22Rv1 (cell line): ENCODE data around the gene JMJD7.

Experiments used
- ZFX ChIP-seq: fragments of 450-650 bp; IDR thresholded peaks from 2 replicates; pipeline ENCODE4 v1.6.1; 2017; ENCODE audit warnings: antibody characterized with exemption, borderline replicate concordance
- TF ChIP-seq, protein P1 (sequence below): fragments of 450-650 bp; IDR thresholded peaks from 2 replicates; pipeline ENCODE4 v1.5.1; 2017; ENCODE audit warnings: mild to moderate bottlenecking

DNA sequence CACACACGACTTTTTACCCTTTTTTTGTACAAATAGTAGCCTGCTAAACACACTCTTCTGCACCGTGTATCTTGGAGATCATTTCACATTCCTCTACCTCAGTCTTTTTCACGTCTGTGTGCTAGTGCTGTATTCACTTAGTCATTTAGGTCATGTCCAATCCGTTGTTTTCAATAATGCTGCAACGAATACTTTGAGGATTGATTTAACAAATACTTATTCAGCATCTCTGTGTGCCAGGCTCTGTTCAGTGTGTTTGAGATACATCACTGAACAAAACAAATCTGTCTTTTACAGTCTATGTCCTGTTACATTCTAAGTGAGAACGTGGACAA lies 882 bp downstream of the JMJD7 start:
- TF ChIP-seq, protein P1, sequence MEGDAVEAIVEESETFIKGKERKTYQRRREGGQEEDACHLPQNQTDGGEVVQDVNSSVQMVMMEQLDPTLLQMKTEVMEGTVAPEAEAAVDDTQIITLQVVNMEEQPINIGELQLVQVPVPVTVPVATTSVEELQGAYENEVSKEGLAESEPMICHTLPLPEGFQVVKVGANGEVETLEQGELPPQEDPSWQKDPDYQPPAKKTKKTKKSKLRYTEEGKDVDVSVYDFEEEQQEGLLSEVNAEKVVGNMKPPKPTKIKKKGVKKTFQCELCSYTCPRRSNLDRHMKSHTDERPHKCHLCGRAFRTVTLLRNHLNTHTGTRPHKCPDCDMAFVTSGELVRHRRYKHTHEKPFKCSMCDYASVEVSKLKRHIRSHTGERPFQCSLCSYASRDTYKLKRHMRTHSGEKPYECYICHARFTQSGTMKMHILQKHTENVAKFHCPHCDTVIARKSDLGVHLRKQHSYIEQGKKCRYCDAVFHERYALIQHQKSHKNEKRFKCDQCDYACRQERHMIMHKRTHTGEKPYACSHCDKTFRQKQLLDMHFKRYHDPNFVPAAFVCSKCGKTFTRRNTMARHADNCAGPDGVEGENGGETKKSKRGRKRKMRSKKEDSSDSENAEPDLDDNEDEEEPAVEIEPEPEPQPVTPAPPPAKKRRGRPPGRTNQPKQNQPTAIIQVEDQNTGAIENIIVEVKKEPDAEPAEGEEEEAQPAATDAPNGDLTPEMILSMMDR, result no peak
- TF ChIP-seq ZFX, result no peak
